Activated CD4-positive, alpha-beta T cell treated with anti-CD3 and anti-CD28 coated beads for 36 hours (primary cell): Measurements from ENCODE around the gene PRSS58. TPM values are rescaled to one million over a fixed set of nuclear protein-coding genes. Genes with fewer than 3 reads are reported as not detected.

Source experiments
- ATAC-seq: fragments of 200-7000 bp; cut with Tn5 transposase; one replicate; pipeline ENCODE4 v1.10.0; 2021; ENCODE audit warnings: mild to moderate bottlenecking, moderate library complexity
- CTCF ChIA-PET: fragments of 350-600 bp; sonication (Branson Sonifier 250); formaldehyde crosslinking; loops from one replicate; lab custom pipeline; 2021; ENCODE audit warnings: antibody characterized with exemption; lab: Charles Lee
- POLR2A ChIA-PET: fragments of 350-600 bp; sonication (Branson Sonifier 250); formaldehyde crosslinking; loops from one replicate; lab custom pipeline; 2021; ENCODE audit warnings: antibody characterized with exemption, inconsistent platforms; lab: Charles Lee
- DNase-seq: peaks from one replicate; pipeline ENCODE4 v3.0.0-alpha.2; 2020
- H3K27ac Mint-ChIP-seq: one replicate; pipeline ENCODE4 v1.8.0; 2021; ENCODE audit warnings: mixed read lengths
- H3K27me3 Mint-ChIP-seq: one replicate; pipeline ENCODE4 v1.8.0; 2021; ENCODE audit warnings: mixed read lengths
- H3K36me3 Mint-ChIP-seq: one replicate; pipeline ENCODE4 v1.8.0; 2021; ENCODE audit warnings: low read depth, mixed read lengths
- H3K4me1 Mint-ChIP-seq: one replicate; pipeline ENCODE4 v1.8.0; 2021; ENCODE audit warnings: mixed read lengths
- H3K4me3 Mint-ChIP-seq: one replicate; pipeline ENCODE4 v1.8.0; 2021; ENCODE audit warnings: mild to moderate bottlenecking, moderate library complexity, mixed read lengths
- H3K9me3 Mint-ChIP-seq: one replicate; pipeline ENCODE4 v1.8.0; 2021; ENCODE audit warnings: low read depth, mixed read lengths
- intact Hi-C, 2 experiments: fragments of 100-400 bp; cut with DNase I in 1 of 2; cut with micrococcal nuclease in 1 of 2; formaldehyde crosslinking; loops; one replicate each; pipeline versions ENCODE4 v1.14.2 to v1.15.1; 2022 to 2024; cut with DNase I, micrococcal nuclease
- total RNA-seq, 2 experiments: library from RNA; stranded (reverse); gene quantifications; one replicate each; pipeline ENCODE4 v1.2.3, GENCODE V29; 2021

The PRSS58 gene
- total RNA-seq, 2 experiments from 2014 or later: not detected

GRCh38 chr7:142275028-142275427, 17.2 kb upstream of the PRSS58 start:
- no peak overlapping the region for H3K27ac Mint-ChIP-seq

GRCh38 chr7:142272841-142273240, 15.0 kb upstream of the PRSS58 start:
- Mint-ChIP-seq H3K9me3 (peaks cover 17% of the 10 kb centered on the region), H3K27ac (no peak overlapping the region), H3K27me3 (peaks cover 30% of the 10 kb centered on the region), H3K4me1 (no peaks in the 10 kb centered on the region), H3K36me3 (peaks cover 7% of the 10 kb centered on the region), H3K4me3 (no peak overlapping the region)
- ChIA-PET CTCF (interaction anchor here (0.6 to 0.8 kb wide), 2 partner anchors 18 to 68 kb away, joined by 3 to 6 read pairs; no protein-coding TSS in a partner anchor), POLR2A (no interaction called here)
- no peak for DNase-seq
- no peak for ATAC-seq
- intact Hi-C loops: no loop called here

More at GRCh38 chr7:142275028-142275427, 17.2 kb upstream of the PRSS58 start:
- DNase-seq (no peak), ATAC-seq (no peak)
- POLR2A ChIA-PET: no interaction called here
- peaks cover 17% of the 10 kb centered on the region for H3K9me3 Mint-ChIP-seq
- H3K36me3 Mint-ChIP-seq: peaks cover 7% of the 10 kb centered on the region
- H3K4me1 Mint-ChIP-seq: no peaks in the 10 kb centered on the region
- CTCF ChIA-PET: no interaction called here
- peaks cover 34% of the 10 kb centered on the region for H3K27me3 Mint-ChIP-seq
- intact Hi-C loops: no loop called here
- no peak overlapping the region for H3K4me3 Mint-ChIP-seq

GRCh38 chr7:142263598-142264380, 5.9 kb upstream of the PRSS58 start:
- no peak for ATAC-seq
- ChIA-PET POLR2A (no interaction called here), CTCF (no interaction called here)
- Mint-ChIP-seq H3K27ac (no peak overlapping the region), H3K36me3 (no peaks in the 10 kb centered on the region), H3K4me1 (no peaks in the 10 kb centered on the region), H3K9me3 (peaks cover 5% of the 10 kb centered on the region), H3K4me3 (no peak overlapping the region), H3K27me3 (peaks cover 11% of the 10 kb centered on the region)
- DNase-seq: no peak
- intact Hi-C loops: no loop called here

- DNase-seq: no peak
- no peak for ATAC-seq
- POLR2A ChIA-PET: interaction anchor here (0.7 kb wide), 1 partner anchor 113 kb away, joined by 3 read pairs; no protein-coding TSS in a partner anchor
- H3K4me3 Mint-ChIP-seq: no peak overlapping the region
- H3K27me3 Mint-ChIP-seq: peaks cover 4% of the 10 kb centered on the region
- intact Hi-C loops: no loop called here
- H3K4me1 Mint-ChIP-seq: no peaks in the 10 kb centered on the region
- CTCF ChIA-PET: interaction anchor here (1.2 to 1.4 kb wide), 2 partner anchors 25 to 274 kb away, joined by 3 read pairs; no protein-coding TSS in a partner anchor
- H3K27ac Mint-ChIP-seq: no peak overlapping the region
- H3K9me3 Mint-ChIP-seq: no peaks in the 10 kb centered on the region
- no peaks in the 10 kb centered on the region for H3K36me3 Mint-ChIP-seq
Measured at GRCh38 chr7:142250705-142251104, 7.2 kb downstream of the PRSS58 start.

GRCh38 chr7:142249918-142250317, 7.9 kb downstream of the PRSS58 start:
- Mint-ChIP-seq H3K27ac (no peak overlapping the region), H3K36me3 (no peaks in the 10 kb centered on the region), H3K27me3 (peaks cover 4% of the 10 kb centered on the region), H3K4me1 (no peaks in the 10 kb centered on the region), H3K9me3 (no peaks in the 10 kb centered on the region), H3K4me3 (no peak overlapping the region)
- ChIA-PET POLR2A (no interaction called here), CTCF (interaction anchor here (0.6 to 1.4 kb wide), 4 partner anchors 12 to 273 kb away, joined by 3 read pairs; no protein-coding TSS in a partner anchor)
- DNase-seq: no peak
- no peak for ATAC-seq
- intact Hi-C loops: no loop called here

- ATAC-seq: no peak
- Mint-ChIP-seq H3K27ac (no peak overlapping the region), H3K9me3 (no peaks in the 10 kb centered on the region), H3K4me1 (no peaks in the 10 kb centered on the region), H3K36me3 (no peaks in the 10 kb centered on the region), H3K4me3 (no peak overlapping the region), H3K27me3 (peaks cover 8% of the 10 kb centered on the region)
- intact Hi-C loops: no loop called here
- ChIA-PET CTCF (interaction anchor here (0.7 to 1.0 kb wide), 2 partner anchors 13 to 494 kb away, joined by 3 read pairs; no protein-coding TSS in a partner anchor), POLR2A (no interaction called here)
- DNase-seq: no peak
Measured at GRCh38 chr7:142248166-142249160, 9.4 kb downstream of the PRSS58 start.

- Mint-ChIP-seq H3K27me3 (peaks cover 9% of the 10 kb centered on the region), H3K9me3 (no peaks in the 10 kb centered on the region), H3K4me1 (no peaks in the 10 kb centered on the region), H3K4me3 (no peak overlapping the region), H3K27ac (no peak overlapping the region), H3K36me3 (no peaks in the 10 kb centered on the region)
- intact Hi-C loops: no loop called here
- DNase-seq (no peak), ATAC-seq (no peak)
- ChIA-PET POLR2A (no interaction called here), CTCF (no interaction called here)
Measured at GRCh38 chr7:142243823-142244222, 14.0 kb downstream of the PRSS58 start.

- Mint-ChIP-seq H3K27me3 (peaks cover 8% of the 10 kb centered on the region), H3K36me3 (no peaks in the 10 kb centered on the region), H3K4me1 (no peaks in the 10 kb centered on the region), H3K4me3 (no peak overlapping the region), H3K9me3 (no peaks in the 10 kb centered on the region), H3K27ac (no peak overlapping the region)
- CTCF ChIA-PET: no interaction called here
- ATAC-seq: no peak
- intact Hi-C loops: no loop called here
- no peak for DNase-seq
- POLR2A ChIA-PET: no interaction called here
Measured at GRCh38 chr7:142240546-142240945, 17.3 kb downstream of the PRSS58 start.

- Mint-ChIP-seq H3K9me3 (no peaks in the 10 kb centered on the region), H3K27me3 (peaks cover 6% of the 10 kb centered on the region), H3K4me3 (no peak overlapping the region), H3K27ac (no peak overlapping the region), H3K36me3 (no peaks in the 10 kb centered on the region), H3K4me1 (no peaks in the 10 kb centered on the region)
- POLR2A ChIA-PET: no interaction called here
- DNase-seq (peak; percentile 16), ATAC-seq (peak; percentile 39)
- CTCF ChIA-PET: no interaction called here
- intact Hi-C loops: no loop called here
Measured at GRCh38 chr7:142231716-142232115, 26.1 kb downstream of the PRSS58 start.

- intact Hi-C loops: no loop called here
- POLR2A ChIA-PET: no interaction called here
- DNase-seq (no peak), ATAC-seq (no peak)
- Mint-ChIP-seq H3K36me3 (no peaks in the 10 kb centered on the region), H3K27ac (no peak overlapping the region), H3K27me3 (peaks cover 12% of the 10 kb centered on the region), H3K9me3 (no peaks in the 10 kb centered on the region), H3K4me1 (no peaks in the 10 kb centered on the region), H3K4me3 (no peak overlapping the region)
- CTCF ChIA-PET: interaction anchor here (0.5 kb wide), 1 partner anchor 653 kb away, joined by 3 read pairs; no protein-coding TSS in a partner anchor
Measured at GRCh38 chr7:142228537-142229104, 29.2 kb downstream of the PRSS58 start.
